Fibroblast of lung (primary cell): ENCODE results near the gene RER1.

Source experiments
- CTCF ChIP-seq, 2 donors: IDR thresholded peaks in 1 of 2; conservative IDR thresholded peaks in 1 of 2; 1 replicate in 1 of 2; 2 replicates in 1 of 2; pipeline ENCODE4 v1.5.1; 2011 to 2012; ENCODE audit warnings: low read length in 2 of 2, control low read depth in 1 of 2, inconsistent platforms in 1 of 2, low read depth in 1 of 2, mild to moderate bottlenecking in 1 of 2
- EZH2 ChIP-seq: IDR thresholded peaks from 2 replicates; pipeline ENCODE4 v1.5.1; 2012; ENCODE audit warnings: low read length, control low read depth, mild to moderate bottlenecking; ENCODE audit errors: missing control alignments

DNA sequence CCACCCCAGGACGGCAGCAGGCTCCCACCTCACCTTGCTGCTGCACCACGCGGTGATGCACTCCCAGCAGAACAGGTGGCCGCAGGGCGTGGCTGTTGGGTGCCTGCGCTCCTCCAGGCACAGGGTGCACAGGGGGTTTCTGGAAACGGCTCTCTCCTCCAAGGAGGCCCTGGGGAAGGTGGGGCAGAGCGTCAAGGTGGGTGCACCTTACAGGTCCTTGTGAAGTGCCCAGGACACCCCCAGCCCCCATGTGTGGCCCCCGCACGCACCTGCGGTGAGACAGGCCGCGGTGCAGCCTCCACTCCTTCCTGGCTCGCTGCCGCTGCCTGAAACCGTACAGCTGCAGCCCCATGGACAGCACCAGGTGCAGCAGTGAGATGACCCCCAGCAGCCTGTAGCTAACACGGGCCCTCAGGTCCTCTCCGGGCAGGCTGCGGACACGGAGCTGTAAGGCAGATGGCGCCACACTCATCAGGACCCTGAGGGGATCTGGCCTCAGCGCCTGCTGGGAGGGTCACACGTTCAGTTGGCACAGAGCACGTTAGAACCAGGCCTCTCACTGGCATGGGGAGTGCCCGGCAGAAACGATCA lies 14.9 kb downstream of the RER1 start:
- no peak for TF ChIP-seq CTCF (conservative IDR thresholded peaks at IDR 0.05 in 1 of 2, IDR thresholded peaks at IDR 0.05 in 1 of 2; ENCODE audit: low read depth in 1 of 2, low read length in 2 of 2)
- no peak for TF ChIP-seq EZH2
